Stimulated activated CD8-positive, alpha-beta memory T cell treated with anti-CD3 and anti-CD28 coated beads, Interleukin-7, amount 100 ng/mL, for 4 hours (primary cell): ENCODE data around the gene HSPA1L.
"Not testable (repeated sequence)": the region's sequence is repeated elsewhere in the genome, so short reads cannot be mapped to it uniquely, and the experiment has no call there.

Experiments used
- DNase-seq, 2 donors: peaks; one replicate each; pipeline ENCODE4 v3.0.0-alpha.2; 2020; ENCODE audit warnings: low read depth in 2 of 2

Gene HSPA1L

GRCh38 chr6:31836474-31837368 lies 21.6 kb upstream of the HSPA1L start:
- DNase-seq, result no peak

- no peak for DNase-seq
These were observed 21.0 kb upstream of the HSPA1L start for GRCh38 chr6:31836047-31836473.

GRCh38 chr6:31834367-31835250 lies 19.5 kb upstream of the HSPA1L start:
- DNase-seq, result peak; percentile 60 to 63

GRCh38 chr6:31831350-31832215 lies 16.5 kb upstream of the HSPA1L start:
- DNase-seq, result no peak

GRCh38 chr6:31830886-31831335 lies 15.8 kb upstream of the HSPA1L start:
- DNase-seq, result no peak

GRCh38 chr6:31829633-31830283 lies 14.7 kb upstream of the HSPA1L start:
- no peak for DNase-seq

GRCh38 chr6:31827286-31828079 lies 12.4 kb upstream of the HSPA1L start, which contains the start of gene HSPA1B:
Gene HSPA1B (plus strand): TSS chr6:31827738. CDS start chr6:31827951, 213 bp downstream.
- DNase-seq, result peak; percentile 85 to 86

GRCh38 chr6:31826793-31827285 lies 11.8 kb upstream of the HSPA1L start:
- peak in 1 of 2 donors; percentile 17 for DNase-seq

- no peak for DNase-seq
These were observed 10.5 kb upstream of the HSPA1L start for GRCh38 chr6:31825553-31825952.

GRCh38 chr6:31823592-31824196 lies 8.6 kb upstream of the HSPA1L start:
- not testable (repeated sequence) for DNase-seq

- peak in 1 of 2 donors; percentile 53 for DNase-seq
These were observed 7.1 kb upstream of the HSPA1L start for GRCh38 chr6:31822036-31822821.

GRCh38 chr6:31821301-31822035 lies 6.4 kb upstream of the HSPA1L start:
- DNase-seq, result peak in 1 of 2 donors; percentile 51

GRCh38 chr6:31820399-31820798 lies 5.3 kb upstream of the HSPA1L start:
- DNase-seq, result not testable (repeated sequence)

- no peak for DNase-seq
These were observed 4.8 kb upstream of the HSPA1L start for GRCh38 chr6:31819871-31820299.

- DNase-seq, result not testable (repeated sequence)
These were observed 2.9 kb upstream of the HSPA1L start for GRCh38 chr6:31817929-31818511.

- not testable (repeated sequence) for DNase-seq
These were observed 2.2 kb upstream of the HSPA1L start for GRCh38 chr6:31817133-31817928.

GRCh38 chr6:31814677-31815024 lies 432 bp downstream of the HSPA1L start:
- DNase-seq, result peak in 1 of 2 donors; percentile 65
